Muscle of back (tissue), 11 donors: Measurements from ENCODE around the gene NMUR1. TPM values are rescaled to one million over a fixed set of nuclear protein-coding genes. Genes with fewer than 3 reads are reported as not detected.

Experiments
- DNase-seq, 3 donors: peaks; one replicate each; pipeline versions ENCODE4 v3.0.0 to v3.0.0-alpha.2; 2013
- polyA plus RNA-seq, 10 donors: library from polyadenylated mRNA; unstranded; fragments of 120-200 nt; gene quantifications; one replicate each; pipeline ENCODE4 v1.2.1, GENCODE V29; 2013; ENCODE audit not compliant: insufficient read length in 10 of 10

NMUR1 gene
- polyA plus RNA-seq, 10 donors, result 0.15 to 0.50 (median 0.25) TPM

GRCh38 chr2:231525248-231526163 is 4.7 kb downstream of the NMUR1 start:
- no peak for DNase-seq

- no peak for DNase-seq
These were observed 5.6 kb downstream of the NMUR1 start for GRCh38 chr2:231524477-231525247.

- no peak for DNase-seq
These were observed 6.6 kb downstream of the NMUR1 start for GRCh38 chr2:231523451-231524285.

- DNase-seq, result no peak
These were observed 7.6 kb downstream of the NMUR1 start for GRCh38 chr2:231522418-231523180.

GRCh38 chr2:231521443-231521842 is 8.8 kb downstream of the NMUR1 start:
- no peak for DNase-seq

- DNase-seq, result no peak
These were observed 10.2 kb downstream of the NMUR1 start for GRCh38 chr2:231519975-231520555.

GRCh38 chr2:231518771-231519170 is 11.5 kb downstream of the NMUR1 start:
- no peak for DNase-seq

GRCh38 chr2:231515603-231516002 is 14.6 kb downstream of the NMUR1 start:
- no peak for DNase-seq

GRCh38 chr2:231514951-231515297 is 15.3 kb downstream of the NMUR1 start:
- no peak for DNase-seq

GRCh38 chr2:231514225-231514950 is 15.9 kb downstream of the NMUR1 start:
- DNase-seq, result peak; percentile 98 to 99 (median 98)

GRCh38 chr2:231513746-231514224 is 16.5 kb downstream of the NMUR1 start:
- DNase-seq, result no peak

- no peak for DNase-seq
These were observed 18.0 kb downstream of the NMUR1 start for GRCh38 chr2:231512222-231512621.

GRCh38 chr2:231503766-231504165 is 26.5 kb downstream of the NMUR1 start:
- DNase-seq, result no peak

- DNase-seq, result no peak
These were observed 27.6 kb downstream of the NMUR1 start for GRCh38 chr2:231502596-231502995.

GRCh38 chr2:231497651-231498050 is 32.6 kb downstream of the NMUR1 start:
- DNase-seq, result no peak

GRCh38 chr2:231494669-231495068 is 35.6 kb downstream of the NMUR1 start:
- DNase-seq, result no peak

- DNase-seq, result peak in 1 of 3 donors; percentile 9
These were observed 39.4 kb downstream of the NMUR1 start for GRCh38 chr2:231490801-231491200.

- no peak for DNase-seq
These were observed 40.3 kb downstream of the NMUR1 start for GRCh38 chr2:231489990-231490389.

- DNase-seq, result no peak
These were observed 41.9 kb downstream of the NMUR1 start for GRCh38 chr2:231488331-231488730.
